CD4-positive, alpha-beta T cell treated with Interleukin-6 at 100 ng/mL for 8 hours (primary cell): ENCODE results near the gene ALDH7A1.

Source experiments
- DNase-seq: peaks from one replicate; pipeline ENCODE4 v3.0.0-alpha.2; 2020; ENCODE audit warnings: mixed read lengths, low spot score

The ALDH7A1 gene

DNA sequence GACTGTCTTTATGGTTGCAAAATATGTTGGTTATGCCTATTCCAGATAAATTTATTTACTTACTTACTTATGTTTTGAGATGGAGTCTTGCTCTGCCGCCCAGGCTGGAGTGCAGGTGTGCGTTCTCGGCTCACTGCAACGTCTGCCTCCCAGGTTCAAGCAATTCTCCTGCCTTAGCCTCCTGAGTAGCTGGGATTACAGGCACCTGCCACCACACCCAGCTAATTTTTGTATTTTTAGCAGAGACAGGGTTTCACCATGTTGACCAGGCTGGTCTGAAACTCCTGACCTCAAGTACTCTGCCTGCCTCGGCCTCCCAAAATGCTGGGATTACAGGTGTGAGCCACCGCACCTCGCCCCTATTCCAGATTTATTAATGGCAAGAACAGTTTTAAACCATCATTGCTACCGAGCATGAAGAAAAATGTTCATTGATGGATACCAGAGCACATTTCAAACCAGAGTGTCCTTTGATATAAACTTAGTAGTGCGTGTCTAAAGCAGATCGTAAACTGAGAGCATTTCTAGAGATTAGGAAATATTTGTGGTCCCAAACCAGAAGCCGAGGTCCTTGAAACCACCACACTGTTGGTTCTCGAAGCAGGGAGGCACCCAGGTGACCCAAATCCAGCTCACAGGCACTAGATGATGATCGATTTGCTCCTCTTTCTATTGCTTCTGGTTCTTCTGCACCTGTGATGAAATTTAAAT, 86.6 kb downstream of the ALDH7A1 start:
- DNase-seq, result no peak

DNA sequence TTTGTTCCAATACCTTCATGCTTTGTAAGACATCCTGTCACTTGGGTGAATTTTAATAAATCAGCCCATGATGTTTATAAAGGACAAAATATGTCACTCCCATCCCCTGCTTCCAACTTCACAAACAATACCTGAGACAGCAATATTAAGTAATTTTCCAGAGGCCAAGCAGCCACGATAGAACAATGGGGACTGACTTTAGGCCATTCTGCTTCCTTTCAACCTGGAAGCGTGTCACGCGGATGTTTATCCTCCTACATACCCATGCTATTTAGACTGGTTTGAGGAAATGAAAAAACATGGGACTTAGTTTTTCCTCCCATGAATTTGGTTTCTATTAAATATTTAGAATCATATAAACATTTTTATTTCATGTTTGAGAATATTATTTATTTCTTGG, 88.9 kb downstream of the ALDH7A1 start:
- no peak for DNase-seq

DNA sequence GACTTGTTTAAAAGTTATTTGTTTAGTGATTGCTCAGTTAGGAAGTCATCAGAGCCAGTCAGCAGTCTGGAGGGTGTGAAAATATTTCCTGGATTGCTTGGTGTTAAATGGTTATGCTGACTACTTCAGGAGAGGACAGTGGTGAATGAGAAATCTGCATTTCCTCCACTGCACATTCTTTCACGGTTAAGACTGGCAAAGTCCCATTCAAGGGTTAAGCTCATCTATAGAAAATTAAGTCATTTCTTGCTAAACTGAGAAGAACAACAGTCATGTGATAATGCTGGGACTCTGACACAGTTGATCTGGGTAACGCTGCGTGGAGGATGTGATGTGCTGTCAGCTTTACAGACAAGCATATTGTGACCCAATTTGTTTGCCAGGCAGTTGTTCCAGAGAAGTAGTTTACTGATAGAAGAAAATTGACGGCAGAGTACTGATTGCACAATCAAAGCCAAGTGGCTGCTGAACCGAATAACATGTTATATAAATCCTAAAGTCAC, 91.4 kb downstream of the ALDH7A1 start:
- DNase-seq, result peak; percentile 5

DNA sequence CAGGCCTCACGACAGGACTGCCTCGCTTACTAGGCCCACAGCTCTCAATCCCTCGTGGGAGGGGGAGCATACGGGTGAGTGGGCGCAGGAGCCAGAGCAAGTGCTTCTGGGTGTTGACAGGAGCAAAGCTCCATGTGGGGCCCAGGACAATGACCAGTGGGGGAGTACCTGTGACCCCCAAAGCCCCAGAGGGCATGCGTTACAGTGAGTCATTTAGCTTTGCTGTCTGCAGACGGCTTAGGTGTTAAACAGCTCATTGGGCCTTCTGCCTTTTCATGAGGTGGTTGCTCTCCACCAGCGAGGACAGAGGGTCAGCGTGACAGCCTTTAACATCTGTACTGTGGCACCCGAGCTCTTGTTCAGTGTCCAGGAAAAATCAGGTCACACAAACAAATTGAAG, 93.6 kb downstream of the ALDH7A1 start:
- no peak for DNase-seq

DNA sequence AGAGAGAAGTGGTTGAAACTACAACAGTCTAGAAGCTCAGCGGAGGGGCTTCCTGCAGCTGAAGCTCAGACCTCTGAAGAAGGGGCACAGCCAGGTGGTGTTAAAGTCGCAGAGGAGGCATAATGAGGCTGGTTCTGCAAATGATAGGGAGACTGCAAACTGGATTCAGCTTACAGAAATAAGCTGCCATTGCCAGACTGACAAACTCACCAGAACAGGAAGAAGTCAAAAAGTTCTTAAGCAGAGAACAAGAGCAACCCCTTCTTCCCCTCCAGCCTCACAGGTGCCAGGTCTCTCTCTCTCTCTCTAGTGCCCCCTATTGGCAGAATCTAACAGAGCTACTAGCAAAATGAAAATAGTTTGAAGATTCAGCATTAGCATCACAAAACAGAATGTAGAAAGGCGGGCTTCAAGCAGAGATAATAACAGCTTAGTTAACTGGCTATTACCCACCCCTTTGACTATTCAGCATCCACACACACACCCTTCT, 95.1 kb downstream of the ALDH7A1 start:
- peak; percentile 68 for DNase-seq

DNA sequence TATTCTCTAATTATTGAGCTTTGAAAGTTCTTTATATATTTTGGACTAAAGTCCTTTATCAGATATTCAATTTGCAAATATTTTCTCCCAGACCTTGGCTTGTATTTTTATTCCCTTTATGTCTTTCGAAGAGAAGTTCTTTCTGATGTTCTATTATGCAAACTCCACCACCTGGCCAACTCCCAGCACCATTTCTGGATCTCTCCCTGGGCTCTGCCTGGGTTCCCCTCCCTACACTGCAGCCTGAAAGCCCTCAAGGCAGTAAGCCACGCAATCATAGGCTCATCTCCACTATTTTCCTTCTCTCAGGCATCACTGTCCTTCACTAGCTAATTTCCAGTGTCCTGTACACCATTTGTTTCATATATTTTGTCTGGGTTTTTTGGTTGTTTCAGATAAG, 95.7 kb downstream of the ALDH7A1 start:
- no peak for DNase-seq

DNA sequence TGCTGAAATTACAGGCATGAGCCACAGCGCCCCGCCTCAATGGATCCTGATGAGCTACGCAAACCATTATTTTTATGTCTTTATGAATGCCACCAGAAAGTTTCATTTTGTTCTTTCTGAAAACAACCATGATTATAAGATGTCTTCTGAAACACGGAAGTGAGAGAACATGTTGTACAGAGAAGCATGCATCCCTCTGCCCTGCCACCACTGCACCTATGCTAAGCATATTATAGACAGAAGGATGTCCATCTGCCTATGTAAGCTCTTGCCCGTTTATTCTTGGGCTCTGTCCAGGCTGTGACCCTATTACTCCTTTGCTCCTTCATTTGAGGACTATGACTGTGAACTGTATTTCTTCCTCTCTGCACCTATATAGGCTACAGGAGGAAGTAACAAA, 97.5 kb downstream of the ALDH7A1 start:
- no peak for DNase-seq

DNA sequence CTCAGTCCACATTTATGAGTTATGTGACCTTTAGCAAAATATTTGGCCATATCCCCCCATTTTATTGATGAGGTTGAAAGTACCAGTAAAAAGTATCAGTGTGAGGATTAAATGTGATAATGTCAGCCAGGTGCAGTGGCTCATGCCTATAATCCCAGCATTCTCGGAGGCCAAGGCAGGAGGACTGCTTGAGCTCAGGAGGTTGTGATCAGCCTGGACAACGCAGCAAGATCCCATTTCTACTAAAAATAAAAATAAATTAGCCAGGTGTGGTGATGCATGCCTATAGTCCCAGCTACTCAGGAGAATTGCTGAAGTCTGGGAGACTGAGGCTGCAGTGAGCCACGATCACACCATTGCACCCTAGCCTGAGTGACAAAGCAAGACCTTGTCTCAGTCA, 100.6 kb downstream of the ALDH7A1 start:
- DNase-seq, result no peak

DNA sequence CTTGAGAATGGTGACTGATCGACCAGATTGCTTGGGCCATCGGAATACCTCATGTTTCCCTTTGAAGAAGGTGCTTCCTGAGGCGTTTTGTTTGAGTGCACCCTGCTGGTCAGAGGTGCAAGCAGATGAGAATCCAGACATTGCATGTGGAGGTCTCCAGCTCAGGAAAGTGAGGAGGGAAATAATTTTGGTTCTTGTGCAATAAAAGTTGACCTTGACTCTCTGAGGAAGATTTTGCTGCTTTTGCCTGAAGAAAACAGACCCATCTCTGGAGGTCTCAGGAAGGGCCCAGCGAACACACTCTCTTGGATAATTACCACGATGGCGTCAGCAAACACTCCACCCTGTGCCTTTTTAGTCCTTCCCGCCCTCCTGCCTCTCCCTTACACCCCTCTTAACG, 102.1 kb downstream of the ALDH7A1 start:
- DNase-seq, result no peak

DNA sequence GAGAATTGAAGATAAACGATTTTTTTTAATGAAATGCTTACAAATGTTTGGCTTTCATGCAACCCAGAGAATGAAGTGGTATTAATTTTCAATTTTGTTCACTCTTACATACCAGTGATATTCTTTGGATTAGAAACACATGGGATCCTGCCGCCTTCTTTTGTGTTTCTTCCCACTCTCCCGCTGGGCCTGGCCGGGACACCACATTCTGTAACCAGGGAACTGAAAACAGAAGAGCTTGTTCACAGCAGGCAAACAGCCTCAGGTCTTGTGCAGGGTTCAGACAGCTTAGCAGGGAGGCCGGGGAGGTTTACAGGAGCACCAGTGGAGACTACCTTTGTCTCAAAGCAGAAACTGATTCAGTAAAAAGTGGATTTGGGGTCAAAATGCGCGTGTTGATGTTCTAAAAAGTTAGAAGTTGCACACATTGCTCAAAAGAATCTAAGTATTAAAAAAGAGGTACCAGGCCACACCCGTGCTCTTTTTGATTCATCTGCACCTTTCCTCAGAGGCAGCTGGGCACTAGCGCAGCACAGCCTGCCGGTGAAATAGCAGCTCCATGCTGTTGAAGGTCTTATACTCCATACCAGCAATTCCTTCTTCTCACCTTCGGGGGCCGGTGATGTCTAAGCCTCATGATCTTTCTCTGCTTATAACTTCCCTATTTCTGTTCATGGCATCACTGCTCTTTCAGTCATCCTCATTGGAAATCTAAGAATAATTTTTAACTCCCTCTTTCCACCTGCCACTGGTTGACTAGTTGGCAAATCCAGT, 104.7 kb downstream of the ALDH7A1 start:
- no peak for DNase-seq

DNA sequence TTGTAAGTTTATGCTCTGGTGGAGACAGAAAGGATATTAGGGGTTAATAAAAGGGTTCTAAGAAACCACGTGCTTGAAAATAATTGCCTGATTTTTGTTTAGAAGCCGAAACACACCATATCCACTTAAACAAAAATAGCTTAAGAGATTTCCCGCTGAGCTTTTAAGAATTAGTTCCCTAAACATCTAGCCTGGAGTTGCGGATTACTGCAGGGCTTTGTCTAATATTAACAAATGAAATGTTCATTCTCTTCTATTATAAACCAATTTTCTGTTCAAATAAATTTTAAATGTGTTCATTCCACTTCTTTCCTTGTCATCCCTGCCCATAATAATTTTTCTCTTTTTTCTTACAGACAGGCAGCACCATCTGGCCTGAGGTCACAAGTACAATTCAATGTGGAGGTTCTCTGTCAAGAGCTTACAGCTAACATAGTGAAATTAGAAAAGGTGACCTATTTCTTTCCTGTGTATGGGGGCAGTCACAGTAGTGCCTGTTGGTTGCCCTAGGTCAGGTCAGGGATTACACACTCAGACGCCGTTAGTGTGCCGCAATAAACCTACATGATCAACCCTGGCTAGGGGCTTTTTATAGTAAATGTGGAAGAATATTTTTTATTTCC, 106.5 kb downstream of the ALDH7A1 start:
- DNase-seq, result no peak

DNA sequence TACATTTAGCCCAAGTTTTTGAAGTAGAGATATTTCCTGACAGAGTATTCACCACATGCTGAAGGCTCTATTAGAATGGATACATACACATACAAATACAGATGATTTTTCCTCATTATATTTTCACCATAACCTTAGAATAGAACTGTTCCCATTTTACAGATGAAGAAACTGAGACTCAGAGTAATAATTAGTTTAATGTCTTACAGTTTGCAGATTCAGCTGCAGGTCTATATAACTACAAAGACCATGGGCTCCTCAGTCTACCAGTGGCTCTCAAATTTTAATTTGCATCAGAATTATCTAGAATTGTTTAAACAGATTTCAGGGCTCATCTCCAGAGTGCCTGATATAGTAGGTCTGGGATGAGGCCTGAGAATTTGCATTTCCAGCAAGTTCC, 107.4 kb downstream of the ALDH7A1 start:
- DNase-seq, result no peak

DNA sequence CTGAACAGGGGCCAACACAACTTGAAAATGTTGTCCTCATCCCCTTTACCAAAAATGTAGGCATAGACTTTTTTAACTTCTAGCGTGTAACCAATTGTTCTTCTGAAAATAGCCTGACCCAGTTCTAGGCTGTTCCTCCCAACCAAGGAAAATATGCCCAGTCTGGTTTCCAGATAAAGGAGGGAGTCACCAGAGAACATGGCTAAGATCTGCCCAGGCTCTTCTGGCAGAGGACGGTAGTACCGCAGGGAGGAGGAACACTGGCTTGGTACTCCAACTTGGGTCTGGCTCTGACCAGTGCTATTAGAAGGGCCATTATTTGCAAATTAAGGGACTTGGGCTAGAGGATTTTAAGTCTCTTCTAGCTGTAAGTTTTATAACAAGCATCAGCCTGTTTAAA, 108.7 kb downstream of the ALDH7A1 start:
- DNase-seq, result no peak

DNA sequence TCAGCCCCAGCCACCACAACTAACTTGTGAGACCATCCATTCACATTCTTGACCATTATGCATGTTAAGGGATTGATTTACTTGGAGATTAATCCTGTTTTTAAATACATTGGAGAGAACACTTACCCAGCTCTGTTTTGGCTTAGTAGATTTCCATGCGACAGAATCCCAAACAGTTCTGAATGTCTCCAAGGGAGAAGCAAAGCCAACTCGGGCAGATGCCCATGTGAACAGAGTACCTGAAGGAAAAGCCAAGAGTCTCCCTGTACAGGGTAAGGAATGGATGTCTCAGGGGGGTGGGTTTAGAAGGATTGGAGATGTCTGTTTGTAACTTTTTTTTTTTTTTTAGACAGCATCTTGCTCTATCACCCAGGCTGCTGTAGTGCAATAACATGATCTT, 110.8 kb downstream of the ALDH7A1 start:
- no peak for DNase-seq

DNA sequence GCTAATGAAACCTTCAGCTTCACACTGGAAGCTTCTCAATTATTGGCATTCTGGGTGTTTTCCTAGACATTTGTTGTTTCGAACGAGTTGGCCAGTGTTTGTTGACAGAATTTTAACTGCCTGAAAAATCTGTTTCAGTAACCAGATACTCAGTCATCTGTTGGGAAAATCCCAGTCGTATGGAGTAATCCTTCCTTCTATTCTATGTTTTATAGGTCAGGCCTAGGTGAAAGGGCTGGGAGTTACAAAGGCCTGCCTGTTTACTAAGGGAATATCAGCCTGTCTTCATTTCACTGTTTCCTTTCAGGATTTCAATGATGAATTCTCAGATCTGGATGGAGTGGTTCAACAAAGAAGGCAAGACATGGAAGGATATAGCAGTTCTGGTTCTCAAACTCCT, 111.9 kb downstream of the ALDH7A1 start:
- no peak for DNase-seq

DNA sequence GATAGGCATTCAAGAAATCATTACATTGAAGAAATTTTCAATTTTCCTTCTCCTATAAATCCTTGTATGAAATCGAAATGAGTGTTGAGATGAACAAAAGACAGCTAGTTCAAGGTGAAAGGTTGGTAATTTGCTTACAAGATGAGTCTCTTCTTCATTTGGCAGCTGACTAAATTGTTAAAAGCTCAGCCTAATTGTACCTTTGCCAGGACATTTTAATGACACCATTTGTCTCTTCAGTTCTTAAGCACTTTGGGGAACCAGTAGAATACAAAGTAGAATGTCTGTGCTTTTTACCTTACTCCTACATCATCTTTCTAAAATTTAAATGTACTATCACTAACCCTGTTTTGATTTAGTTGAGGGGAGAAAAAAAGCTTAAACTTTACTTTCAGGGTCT, 112.4 kb downstream of the ALDH7A1 start:
- no peak for DNase-seq

DNA sequence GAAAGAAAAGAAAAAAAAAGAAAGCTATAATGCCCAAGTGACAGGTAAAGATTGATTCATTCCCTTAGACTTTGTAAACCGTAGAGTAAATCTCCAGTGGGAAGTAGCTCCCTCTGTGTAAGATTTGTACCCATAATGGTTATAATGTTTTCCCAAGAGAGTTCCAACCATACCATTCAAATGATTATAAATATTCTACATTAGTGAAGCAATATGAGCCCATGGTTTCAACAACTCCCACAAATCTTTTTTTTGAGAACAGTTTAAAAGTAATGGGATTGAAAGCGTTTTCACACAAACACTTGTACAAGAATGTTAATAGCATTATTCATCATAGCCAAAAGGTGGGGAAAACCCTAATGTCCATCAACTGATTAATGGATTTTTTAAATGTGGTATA, 113.8 kb downstream of the ALDH7A1 start:
- no peak for DNase-seq
